Measurements from ENCODE around the gene NRP2. TPM values are rescaled to one million over a fixed set of nuclear protein-coding genes. Genes with fewer than 3 reads are reported as not detected.

Gene NRP2
- total and polyA plus RNA-seq, 7 experiments from 2014 or later = 0.35 to 23.7 (median 1.4) TPM

- no peak overlapping the region for H3K4me3 Mint-ChIP-seq
- Histone ChIP-seq H3K27ac (ENCODE audit: low read depth, low read length) (no peak overlapping the region), H3K4me3 (ENCODE audit: low read length) (no peak overlapping the region), H3K4me1 (ENCODE audit: control insufficient read depth in 2 of 2, insufficient read depth in 2 of 2, low read length in 2 of 2) (no peaks in the 10 kb centered on the region), H3K27me3 (ENCODE audit: control insufficient read depth in 2 of 2, insufficient read depth in 2 of 2, low read length in 2 of 2) (no peaks in the 10 kb centered on the region), H3K9me3 (ENCODE audit: control insufficient read depth in 2 of 3, low read length in 3 of 3) (no peaks in the 10 kb centered on the region), H3K36me3 (ENCODE audit: control insufficient read depth in 2 of 3, insufficient read depth in 3 of 3, low read length in 3 of 3) (no peaks in the 10 kb centered on the region)
- H3K36me3 Mint-ChIP-seq = no peaks in the 10 kb centered on the region
- ChIA-PET CTCF (no interaction called here), POLR2A (no interaction called here)
- no peaks in the 10 kb centered on the region for H3K9me3 Mint-ChIP-seq
- no peak for DNase-seq
- H3K27me3 Mint-ChIP-seq = peaks cover 4 to 22% (median 7%) of the 10 kb centered on the region in 5 donors
- H3K27ac Mint-ChIP-seq = no peak overlapping the region
- intact Hi-C loops (cut with micrococcal nuclease) = no loop called here
- no peak for ATAC-seq
- H3K4me1 Mint-ChIP-seq = peaks cover 0 to 2% (median 0%) of the 10 kb centered on the region in 7 donors
Measured at GRCh38 chr2:205754924-205755321, 72.6 kb downstream of the NRP2 start.

GRCh38 chr2:205755923-205756322 lies 73.6 kb downstream of the NRP2 start:
- Mint-ChIP-seq H3K4me3 (no peak overlapping the region), H3K27me3 (peaks cover under 1 to 16% (median 6%) of the 10 kb centered on the region in 5 donors)
- DNase-seq = no peak

GRCh38 chr2:205757271-205757670 lies 75.0 kb downstream of the NRP2 start:
- Mint-ChIP-seq H3K9me3 (no peaks in the 10 kb centered on the region), H3K27ac (no peak overlapping the region), H3K4me3 (no peak overlapping the region), H3K27me3 (peaks cover 0 to 17% (median 9%) of the 10 kb centered on the region in 5 donors), H3K36me3 (no peaks in the 10 kb centered on the region), H3K4me1 (peaks cover 0 to 2% (median 0%) of the 10 kb centered on the region in 7 donors)
- no peak overlapping the region for H3K27ac ChIP-seq (ENCODE audit: low read depth, low read length)
- intact Hi-C loops (cut with micrococcal nuclease) = no loop called here
- ChIA-PET POLR2A (no interaction called here), CTCF (no interaction called here)
- H3K36me3 ChIP-seq (ENCODE audit: control insufficient read depth in 2 of 3, insufficient read depth in 3 of 3, low read length in 3 of 3) = no peaks in the 10 kb centered on the region
- H3K4me3 ChIP-seq (ENCODE audit: low read length) = no peak overlapping the region
- no peaks in the 10 kb centered on the region for H3K9me3 ChIP-seq (ENCODE audit: control insufficient read depth in 2 of 3, low read length in 3 of 3)
- DNase-seq (no peak), ATAC-seq (no peak)
- H3K4me1 ChIP-seq (ENCODE audit: control insufficient read depth in 2 of 2, insufficient read depth in 2 of 2, low read length in 2 of 2) = no peaks in the 10 kb centered on the region
- no peaks in the 10 kb centered on the region for H3K27me3 ChIP-seq (ENCODE audit: control insufficient read depth in 2 of 2, insufficient read depth in 2 of 2, low read length in 2 of 2)

More at GRCh38 chr2:205755923-205756322, 73.6 kb downstream of the NRP2 start:
- ATAC-seq = no peak
- Histone ChIP-seq H3K4me1 (ENCODE audit: control insufficient read depth in 2 of 2, insufficient read depth in 2 of 2, low read length in 2 of 2) (no peaks in the 10 kb centered on the region), H3K27me3 (ENCODE audit: control insufficient read depth in 2 of 2, insufficient read depth in 2 of 2, low read length in 2 of 2) (no peaks in the 10 kb centered on the region), H3K27ac (ENCODE audit: low read depth, low read length) (no peak overlapping the region), H3K36me3 (ENCODE audit: control insufficient read depth in 2 of 3, insufficient read depth in 3 of 3, low read length in 3 of 3) (no peaks in the 10 kb centered on the region), H3K9me3 (ENCODE audit: control insufficient read depth in 2 of 3, low read length in 3 of 3) (no peaks in the 10 kb centered on the region), H3K4me3 (ENCODE audit: low read length) (no peak overlapping the region)
- POLR2A ChIA-PET = no interaction called here
- CTCF ChIA-PET = no interaction called here
- H3K27ac Mint-ChIP-seq = no peak overlapping the region
- intact Hi-C loops (cut with micrococcal nuclease) = no loop called here
- no peaks in the 10 kb centered on the region for H3K9me3 Mint-ChIP-seq
- H3K36me3 Mint-ChIP-seq = no peaks in the 10 kb centered on the region
- H3K4me1 Mint-ChIP-seq = peaks cover 0 to 2% (median 0%) of the 10 kb centered on the region in 7 donors

DNA sequence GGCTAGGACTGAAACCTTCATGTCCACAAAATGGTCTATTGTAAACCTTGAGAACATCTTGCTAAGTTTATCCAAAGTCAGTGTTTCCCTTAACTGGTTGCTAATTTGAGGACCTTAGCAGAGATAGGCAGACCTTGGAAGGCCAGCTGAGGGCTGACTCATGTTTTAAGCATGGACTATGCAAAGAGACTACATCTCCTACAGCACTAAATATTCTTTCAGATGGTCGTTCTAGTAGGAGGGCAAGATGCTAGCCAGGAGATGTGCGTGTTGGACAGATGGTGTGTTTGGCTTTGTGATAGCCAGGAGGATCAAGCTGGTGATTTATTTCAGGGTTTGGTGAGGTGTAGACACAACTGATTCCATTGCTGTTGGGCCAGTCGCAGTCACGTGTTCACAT lies 75.8 kb downstream of the NRP2 start:
- H3K9me3 ChIP-seq (ENCODE audit: control insufficient read depth in 2 of 3, low read length in 3 of 3) = no peaks in the 10 kb centered on the region
- no peaks in the 10 kb centered on the region for H3K36me3 ChIP-seq (ENCODE audit: control insufficient read depth in 2 of 3, insufficient read depth in 3 of 3, low read length in 3 of 3)
- H3K4me1 Mint-ChIP-seq = peaks cover 0 to 2% (median 0%) of the 10 kb centered on the region in 7 donors
- no peak overlapping the region for H3K27ac Mint-ChIP-seq
- H3K27ac ChIP-seq (ENCODE audit: low read depth, low read length) = no peak overlapping the region
- H3K36me3 Mint-ChIP-seq = no peaks in the 10 kb centered on the region
- no peak overlapping the region for H3K4me3 ChIP-seq (ENCODE audit: low read length)
- POLR2A ChIA-PET = no interaction called here
- peaks cover 1 to 19% (median 12%) of the 10 kb centered on the region in 5 donors for H3K27me3 Mint-ChIP-seq
- H3K4me1 ChIP-seq (ENCODE audit: control insufficient read depth in 2 of 2, insufficient read depth in 2 of 2, low read length in 2 of 2) = no peaks in the 10 kb centered on the region
- no peak overlapping the region for H3K4me3 Mint-ChIP-seq
- CTCF ChIA-PET = no interaction called here
- intact Hi-C loops (cut with micrococcal nuclease) = no loop called here
- H3K27me3 ChIP-seq (ENCODE audit: control insufficient read depth in 2 of 2, insufficient read depth in 2 of 2, low read length in 2 of 2) = no peaks in the 10 kb centered on the region
- ATAC-seq (no peak), DNase-seq (no peak)
- H3K9me3 Mint-ChIP-seq = no peaks in the 10 kb centered on the region

DNA sequence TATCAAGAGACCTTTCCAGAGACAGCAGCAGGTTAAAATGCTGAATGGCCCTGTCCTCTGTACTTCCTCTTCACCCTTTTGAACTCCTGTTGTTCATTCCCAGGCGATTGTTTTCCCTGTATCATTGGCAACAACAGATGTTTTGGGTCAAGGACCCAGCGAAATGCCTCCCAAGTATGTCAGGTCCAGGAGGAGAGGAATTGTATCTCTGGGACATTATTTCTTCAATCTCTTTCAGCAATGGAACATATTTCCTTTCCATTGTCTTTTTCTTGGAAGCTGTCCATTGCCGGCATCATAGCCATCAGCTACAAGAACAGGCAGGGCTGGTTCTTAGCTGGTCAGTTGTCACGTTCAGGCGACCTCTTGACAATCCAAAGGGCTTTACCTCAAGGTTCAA lies 76.2 kb downstream of the NRP2 start:
- Mint-ChIP-seq H3K27me3 (peaks cover 5 to 23% (median 15%) of the 10 kb centered on the region in 5 donors), H3K4me3 (no peak overlapping the region), H3K36me3 (no peaks in the 10 kb centered on the region), H3K9me3 (no peaks in the 10 kb centered on the region), H3K27ac (no peak overlapping the region), H3K4me1 (peaks cover 0 to 2% (median 0%) of the 10 kb centered on the region in 7 donors)
- Histone ChIP-seq H3K36me3 (ENCODE audit: control insufficient read depth in 2 of 3, insufficient read depth in 3 of 3, low read length in 3 of 3) (no peaks in the 10 kb centered on the region), H3K4me3 (ENCODE audit: low read length) (no peak overlapping the region), H3K27ac (ENCODE audit: low read depth, low read length) (no peak overlapping the region), H3K27me3 (ENCODE audit: control insufficient read depth in 2 of 2, insufficient read depth in 2 of 2, low read length in 2 of 2) (no peaks in the 10 kb centered on the region), H3K4me1 (ENCODE audit: control insufficient read depth in 2 of 2, insufficient read depth in 2 of 2, low read length in 2 of 2) (no peaks in the 10 kb centered on the region), H3K9me3 (ENCODE audit: control insufficient read depth in 2 of 3, low read length in 3 of 3) (no peaks in the 10 kb centered on the region)
- no peak for DNase-seq
- CTCF ChIA-PET = no interaction called here
- POLR2A ChIA-PET = no interaction called here
- intact Hi-C loops (cut with micrococcal nuclease) = no loop called here
- no peak for ATAC-seq

DNA sequence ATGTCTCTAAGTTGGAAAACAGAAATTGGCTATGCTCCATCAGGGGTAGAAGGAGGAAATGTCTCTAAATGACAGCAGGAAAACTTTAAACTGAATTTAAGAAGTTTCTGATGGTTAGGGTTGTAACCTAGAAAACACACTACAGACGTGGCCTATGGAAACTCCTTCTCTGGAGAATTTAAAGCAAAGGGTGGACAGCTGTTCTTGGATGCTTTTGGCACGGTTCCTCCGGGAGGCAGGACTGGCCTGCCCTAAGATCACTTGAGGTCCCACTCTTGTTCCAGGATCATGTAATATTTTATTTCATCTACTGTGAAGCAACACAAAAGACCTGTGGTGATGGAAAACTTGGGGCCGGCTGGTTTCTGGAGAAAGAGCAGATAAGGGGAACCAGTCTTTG lies 77.0 kb downstream of the NRP2 start:
- H3K4me1 Mint-ChIP-seq = peaks cover 0 to 2% (median 0%) of the 10 kb centered on the region in 7 donors
- Histone ChIP-seq H3K9me3 (ENCODE audit: control insufficient read depth in 2 of 3, low read length in 3 of 3) (no peaks in the 10 kb centered on the region), H3K27ac (ENCODE audit: low read depth, low read length) (no peak overlapping the region), H3K36me3 (ENCODE audit: control insufficient read depth in 2 of 3, insufficient read depth in 3 of 3, low read length in 3 of 3) (no peaks in the 10 kb centered on the region), H3K4me3 (ENCODE audit: low read length) (no peak overlapping the region), H3K4me1 (ENCODE audit: control insufficient read depth in 2 of 2, insufficient read depth in 2 of 2, low read length in 2 of 2) (no peaks in the 10 kb centered on the region), H3K27me3 (ENCODE audit: control insufficient read depth in 2 of 2, insufficient read depth in 2 of 2, low read length in 2 of 2) (no peaks in the 10 kb centered on the region)
- H3K36me3 Mint-ChIP-seq = no peaks in the 10 kb centered on the region
- intact Hi-C loops (cut with micrococcal nuclease) = no loop called here
- ChIA-PET CTCF (no interaction called here), POLR2A (no interaction called here)
- H3K9me3 Mint-ChIP-seq = no peaks in the 10 kb centered on the region
- H3K4me3 Mint-ChIP-seq = no peak overlapping the region
- no peak overlapping the region for H3K27ac Mint-ChIP-seq
- DNase-seq (no peak), ATAC-seq (no peak)
- H3K27me3 Mint-ChIP-seq = peaks cover 5 to 29% (median 20%) of the 10 kb centered on the region in 5 donors

GRCh38 chr2:205759732-205760131 lies 77.4 kb downstream of the NRP2 start:
- DNase-seq = no peak
- Mint-ChIP-seq H3K9me3 (no peaks in the 10 kb centered on the region), H3K27me3 (peaks cover 9 to 33% (median 24%) of the 10 kb centered on the region in 5 donors), H3K4me1 (peaks cover 0 to 2% (median 0%) of the 10 kb centered on the region in 7 donors), H3K4me3 (no peak overlapping the region), H3K27ac (no peak overlapping the region), H3K36me3 (no peaks in the 10 kb centered on the region)
- Histone ChIP-seq H3K27me3 (ENCODE audit: control insufficient read depth in 2 of 2, insufficient read depth in 2 of 2, low read length in 2 of 2) (no peaks in the 10 kb centered on the region), H3K9me3 (ENCODE audit: control insufficient read depth in 2 of 3, low read length in 3 of 3) (no peaks in the 10 kb centered on the region), H3K4me3 (ENCODE audit: low read length) (no peak overlapping the region), H3K36me3 (ENCODE audit: control insufficient read depth in 2 of 3, insufficient read depth in 3 of 3, low read length in 3 of 3) (no peaks in the 10 kb centered on the region), H3K4me1 (ENCODE audit: control insufficient read depth in 2 of 2, insufficient read depth in 2 of 2, low read length in 2 of 2) (no peaks in the 10 kb centered on the region), H3K27ac (ENCODE audit: low read depth, low read length) (no peak overlapping the region)
- intact Hi-C loops (cut with micrococcal nuclease) = no loop called here
- no peak for ATAC-seq
- ChIA-PET CTCF (no interaction called here), POLR2A (no interaction called here)
